Upper lobe of left lung (tissue), 4 donors: Measurements from ENCODE around the gene MYF6.

ENCODE experiments used
- EP300 ChIP-seq, 4 donors: sonication (generic); formaldehyde crosslinking; IDR thresholded peaks; one replicate each; pipeline ENCODE4 v1.5.1; 2017; ENCODE audit warnings: antibody characterized with exemption in 4 of 4, control low read depth in 2 of 4
- TF ChIP-seq, protein P1 (sequence below), 6 experiments: fragments of 450-650 bp in 4 of 6; fragments of 200-600 bp in 2 of 6; sonication (generic) in 2 of 6; IDR thresholded peaks; one replicate each; pipeline ENCODE4 v1.5.1; 2016 to 2019; ENCODE audit warnings: antibody characterized with exemption in 6 of 6

DNA sequence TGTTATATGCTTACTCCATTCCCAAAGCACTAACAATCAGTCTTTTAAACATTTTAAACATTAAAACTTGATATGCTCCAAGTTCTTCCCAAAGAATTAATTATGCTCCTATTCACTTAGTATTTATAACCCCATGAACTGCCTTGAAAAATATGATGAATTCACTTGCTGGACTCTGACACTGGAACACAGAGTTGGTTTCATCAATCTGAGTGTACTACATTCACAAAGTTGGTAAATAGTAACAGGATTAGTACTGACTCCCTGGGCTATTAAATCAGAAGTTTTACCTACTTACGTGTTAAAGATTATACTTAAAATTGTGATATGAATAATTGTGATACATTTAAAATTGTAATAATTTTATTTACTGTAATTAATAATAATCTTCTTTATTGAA, 17.3 kb upstream of the MYF6 start:
- no peak for TF ChIP-seq EP300 (IDR thresholded peaks at IDR 0.05)
- TF ChIP-seq, protein P1, sequence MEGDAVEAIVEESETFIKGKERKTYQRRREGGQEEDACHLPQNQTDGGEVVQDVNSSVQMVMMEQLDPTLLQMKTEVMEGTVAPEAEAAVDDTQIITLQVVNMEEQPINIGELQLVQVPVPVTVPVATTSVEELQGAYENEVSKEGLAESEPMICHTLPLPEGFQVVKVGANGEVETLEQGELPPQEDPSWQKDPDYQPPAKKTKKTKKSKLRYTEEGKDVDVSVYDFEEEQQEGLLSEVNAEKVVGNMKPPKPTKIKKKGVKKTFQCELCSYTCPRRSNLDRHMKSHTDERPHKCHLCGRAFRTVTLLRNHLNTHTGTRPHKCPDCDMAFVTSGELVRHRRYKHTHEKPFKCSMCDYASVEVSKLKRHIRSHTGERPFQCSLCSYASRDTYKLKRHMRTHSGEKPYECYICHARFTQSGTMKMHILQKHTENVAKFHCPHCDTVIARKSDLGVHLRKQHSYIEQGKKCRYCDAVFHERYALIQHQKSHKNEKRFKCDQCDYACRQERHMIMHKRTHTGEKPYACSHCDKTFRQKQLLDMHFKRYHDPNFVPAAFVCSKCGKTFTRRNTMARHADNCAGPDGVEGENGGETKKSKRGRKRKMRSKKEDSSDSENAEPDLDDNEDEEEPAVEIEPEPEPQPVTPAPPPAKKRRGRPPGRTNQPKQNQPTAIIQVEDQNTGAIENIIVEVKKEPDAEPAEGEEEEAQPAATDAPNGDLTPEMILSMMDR (IDR thresholded peaks at IDR 0.05) = no peak
